Colonic mucosa (tissue), 4 donors: Measurements from ENCODE around the gene HNRNPUL1. TPM values are rescaled to one million over a fixed set of nuclear protein-coding genes. Genes with fewer than 3 reads are reported as not detected.
A peak's percentile ranks its signal among the peaks of the same experiment; 100 is the strongest.

Experiments
- DNase-seq: peaks from one replicate; pipeline ENCODE4 v3.0.0-alpha.2; 2020
- H3K27ac ChIP-seq: fragments of 200-600 bp; one replicate; pipeline ENCODE4 v1.8.0; 2021
- H3K27me3 ChIP-seq: fragments of 200-600 bp; one replicate; pipeline ENCODE4 v1.8.0; 2021
- H3K36me3 ChIP-seq: fragments of 200-600 bp; one replicate; pipeline ENCODE4 v1.8.0; 2021
- H3K4me1 ChIP-seq: fragments of 200-600 bp; one replicate; pipeline ENCODE4 v1.8.0; 2021; ENCODE audit warnings: mild to moderate bottlenecking
- H3K4me3 ChIP-seq: fragments of 200-600 bp; one replicate; pipeline ENCODE4 v1.8.0; 2021
- H3K9ac ChIP-seq, 2 donors: one replicate each; pipeline ENCODE4 v1.7.0; 2013; ENCODE audit warnings: control low read depth in 2 of 2, low read depth in 2 of 2, low read length in 2 of 2
- H3K9me3 ChIP-seq: fragments of 200-600 bp; one replicate; pipeline ENCODE4 v1.8.0; 2021
- CTCF ChIP-seq: fragments of 200-600 bp; IDR thresholded peaks from one replicate; pipeline ENCODE4 v1.8.0; 2022; ENCODE audit warnings: antibody characterized with exemption, mild to moderate bottlenecking
- intact Hi-C: fragments of 100-400 bp; cut with DNase I; formaldehyde crosslinking; loops from one replicate; pipeline ENCODE4 v1.14.1; 2022
- total RNA-seq, 2 donors: library from RNA; stranded (reverse); fragmentation: NEBNext Ultra II Directional in 1 of 2; extraction: Animal tissue kit (Norgen Biotek cat#: 25700) in 1 of 2; gene quantifications; one replicate each; pipeline ENCODE4 v1.2.1, GENCODE V29; 2021
- donor health status: healthy.
- donor health status: DM: no; HTN: no; CAD: no.
- donor health status: DM: no; HTN: no; CAD: no.

The HNRNPUL1 gene
- total RNA-seq, 2 donors from 2014 or later = 179 to 233 TPM

- Histone ChIP-seq H3K9me3 (no peaks in the 10 kb centered on the region), H3K4me1 (peaks cover 18% of the 10 kb centered on the region), H3K27me3 (no peaks in the 10 kb centered on the region), H3K4me3 (no peak overlapping the region), H3K27ac (peak overlapping the region; percentile 71), H3K36me3 (no peaks in the 10 kb centered on the region), H3K9ac (peak overlapping the region in 1 of 2 donors; percentile 47)
- intact Hi-C loops = loop anchor here (10.0 kb wide), 1 partner anchor 112 kb away; the partner anchor contains the start of gene DMAC2
- no peak for DNase-seq
- TF ChIP-seq CTCF = no peak
These were observed 58.3 kb downstream of the HNRNPUL1 start for GRCh38 chr19:41322451-41322850.

GRCh38 chr19:41323023-41323422 is 58.9 kb downstream of the HNRNPUL1 start:
- H3K36me3 ChIP-seq = no peaks in the 10 kb centered on the region
- H3K4me1 ChIP-seq = peaks cover 24% of the 10 kb centered on the region
- no peaks in the 10 kb centered on the region for H3K27me3 ChIP-seq
- no peak for TF ChIP-seq CTCF
- no peak for DNase-seq
- intact Hi-C loops = loop anchor here (10.0 kb wide), 1 partner anchor 112 kb away; the partner anchor contains the start of gene DMAC2
- no peak overlapping the region for H3K4me3 ChIP-seq
- no peaks in the 10 kb centered on the region for H3K9me3 ChIP-seq
- H3K9ac ChIP-seq = peak overlapping the region in 1 of 2 donors; percentile 47
- peak overlapping the region; percentile 71 for H3K27ac ChIP-seq

GRCh38 chr19:41323430-41324125 is 59.4 kb downstream of the HNRNPUL1 start:
- no peak overlapping the region for H3K4me3 ChIP-seq
- H3K36me3 ChIP-seq = no peaks in the 10 kb centered on the region
- peak overlapping the region; percentile 71 for H3K27ac ChIP-seq
- no peak for TF ChIP-seq CTCF
- H3K4me1 ChIP-seq = peaks cover 29% of the 10 kb centered on the region
- DNase-seq = peak; percentile 52
- no peaks in the 10 kb centered on the region for H3K9me3 ChIP-seq
- intact Hi-C loops = loop anchor here (10.0 kb wide), 1 partner anchor 111 kb away; the partner anchor contains the start of gene DMAC2
- H3K9ac ChIP-seq = peak overlapping the region; percentile 36 to 47
- H3K27me3 ChIP-seq = no peaks in the 10 kb centered on the region

GRCh38 chr19:41324231-41324702 is 60.1 kb downstream of the HNRNPUL1 start:
- Histone ChIP-seq H3K36me3 (no peaks in the 10 kb centered on the region), H3K4me1 (peaks cover 29% of the 10 kb centered on the region), H3K27ac (peak overlapping the region; percentile 71), H3K27me3 (no peaks in the 10 kb centered on the region), H3K9ac (peak overlapping the region; percentile 36 to 40), H3K9me3 (no peaks in the 10 kb centered on the region), H3K4me3 (no peak overlapping the region)
- intact Hi-C loops = loop anchor here (10.0 kb wide), 1 partner anchor 111 kb away; the partner anchor contains the start of gene DMAC2
- no peak for DNase-seq
- no peak for TF ChIP-seq CTCF

- peak; percentile 50 for DNase-seq
- H3K4me3 ChIP-seq = no peak overlapping the region
- peak overlapping the region; percentile 71 for H3K27ac ChIP-seq
- TF ChIP-seq CTCF = no peak
- no peaks in the 10 kb centered on the region for H3K9me3 ChIP-seq
- no peaks in the 10 kb centered on the region for H3K27me3 ChIP-seq
- H3K9ac ChIP-seq = peak overlapping the region; percentile 3 to 44
- no peaks in the 10 kb centered on the region for H3K36me3 ChIP-seq
- intact Hi-C loops = loop anchor here (10.0 kb wide), 1 partner anchor 110 kb away; the partner anchor contains the start of gene DMAC2
- peaks cover 29% of the 10 kb centered on the region for H3K4me1 ChIP-seq
These were observed 60.9 kb downstream of the HNRNPUL1 start for GRCh38 chr19:41324921-41325639.
